Activated CD8-positive, alpha-beta memory T cell treated with anti-CD3 and anti-CD28 coated beads for 1 hour (primary cell): ENCODE measurements around the gene SOX2.

Source experiments
- DNase-seq, 2 donors: peaks; one replicate each; pipeline ENCODE4 v3.0.0-alpha.2; 2020; ENCODE audit warnings: low read depth in 1 of 2; ENCODE audit errors: extremely low read depth in 1 of 2

SOX2 gene

DNA sequence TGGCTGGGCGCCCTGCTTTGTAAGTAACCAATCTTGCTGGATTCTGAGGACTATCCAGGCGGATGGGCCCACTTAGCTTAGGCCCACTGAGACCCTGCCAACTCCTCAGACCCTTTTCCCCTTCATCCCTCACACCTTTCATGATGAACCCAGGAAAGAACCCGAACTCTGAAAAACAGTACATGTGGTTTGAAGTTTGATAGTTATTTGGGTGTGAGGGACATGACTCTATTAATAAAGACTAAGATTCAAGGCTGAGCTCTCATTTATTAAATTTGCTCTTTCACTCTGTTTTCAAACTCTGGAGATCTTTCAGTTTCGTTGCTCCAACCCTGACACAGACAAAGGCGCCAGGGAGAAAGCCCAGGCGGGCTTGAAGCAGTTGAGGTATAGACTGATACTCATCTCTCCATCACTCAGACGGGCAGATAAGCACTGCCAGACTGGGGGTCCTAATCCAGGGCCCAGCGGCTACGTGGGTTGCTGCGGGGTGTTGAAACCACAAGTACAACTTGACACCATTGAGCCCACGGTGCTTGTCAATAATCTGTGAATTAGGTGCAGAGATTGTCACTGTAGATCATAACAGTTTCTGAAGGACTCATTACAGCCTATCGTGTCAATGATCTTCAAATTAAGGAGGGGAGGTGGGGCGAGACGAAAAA is 7.2 kb upstream of the SOX2 start:
- DNase-seq, result no peak

- DNase-seq, result no peak
These were observed 6.6 kb upstream of the SOX2 start for GRCh38 chr3:181705086-181705480.

DNA sequence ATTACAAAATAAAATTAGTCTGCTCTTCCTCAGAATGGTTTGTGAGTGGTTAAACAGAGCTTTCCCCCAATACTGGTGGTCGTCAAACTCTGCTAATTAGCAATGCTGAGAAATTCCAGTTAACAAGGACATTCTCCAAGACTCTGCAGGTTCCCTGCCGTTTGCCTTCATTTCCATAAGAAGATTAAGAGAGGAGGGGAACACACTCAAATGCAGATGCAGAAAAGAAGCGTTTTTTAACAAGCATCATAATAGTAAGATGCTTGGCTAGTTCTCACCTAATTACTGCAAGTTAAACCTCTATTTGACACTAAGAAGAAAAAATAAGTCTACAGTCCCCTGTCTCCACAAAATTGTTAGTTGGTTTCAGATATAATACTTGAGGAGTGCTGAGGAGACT is 3.7 kb upstream of the SOX2 start:
- no peak for DNase-seq

GRCh38 chr3:181709537-181710279 is 2.0 kb upstream of the SOX2 start:
- peak; percentile 4 to 45 for DNase-seq

GRCh38 chr3:181710345-181711291 is 1.1 kb upstream of the SOX2 start:
- DNase-seq, result no peak

GRCh38 chr3:181712226-181712552 is 464 bp downstream of the SOX2 start:
- DNase-seq, result no peak

DNA sequence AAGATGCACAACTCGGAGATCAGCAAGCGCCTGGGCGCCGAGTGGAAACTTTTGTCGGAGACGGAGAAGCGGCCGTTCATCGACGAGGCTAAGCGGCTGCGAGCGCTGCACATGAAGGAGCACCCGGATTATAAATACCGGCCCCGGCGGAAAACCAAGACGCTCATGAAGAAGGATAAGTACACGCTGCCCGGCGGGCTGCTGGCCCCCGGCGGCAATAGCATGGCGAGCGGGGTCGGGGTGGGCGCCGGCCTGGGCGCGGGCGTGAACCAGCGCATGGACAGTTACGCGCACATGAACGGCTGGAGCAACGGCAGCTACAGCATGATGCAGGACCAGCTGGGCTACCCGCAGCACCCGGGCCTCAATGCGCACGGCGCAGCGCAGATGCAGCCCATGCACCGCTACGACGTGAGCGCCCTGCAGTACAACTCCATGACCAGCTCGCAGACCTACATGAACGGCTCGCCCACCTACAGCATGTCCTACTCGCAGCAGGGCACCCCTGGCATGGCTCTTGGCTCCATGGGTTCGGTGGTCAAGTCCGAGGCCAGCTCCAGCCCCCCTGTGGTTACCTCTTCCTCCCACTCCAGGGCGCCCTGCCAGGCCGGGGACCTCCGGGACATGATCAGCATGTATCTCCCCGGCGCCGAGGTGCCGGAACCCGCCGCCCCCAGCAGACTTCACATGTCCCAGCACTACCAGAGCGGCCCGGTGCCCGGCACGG is 991 bp downstream of the SOX2 start:
- DNase-seq, result no peak

DNA sequence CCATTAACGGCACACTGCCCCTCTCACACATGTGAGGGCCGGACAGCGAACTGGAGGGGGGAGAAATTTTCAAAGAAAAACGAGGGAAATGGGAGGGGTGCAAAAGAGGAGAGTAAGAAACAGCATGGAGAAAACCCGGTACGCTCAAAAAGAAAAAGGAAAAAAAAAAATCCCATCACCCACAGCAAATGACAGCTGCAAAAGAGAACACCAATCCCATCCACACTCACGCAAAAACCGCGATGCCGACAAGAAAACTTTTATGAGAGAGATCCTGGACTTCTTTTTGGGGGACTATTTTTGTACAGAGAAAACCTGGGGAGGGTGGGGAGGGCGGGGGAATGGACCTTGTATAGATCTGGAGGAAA is 1.5 kb downstream of the SOX2 start:
- no peak for DNase-seq

- DNase-seq, result no peak
These were observed 2.2 kb downstream of the SOX2 start for GRCh38 chr3:181713676-181714612.

DNA sequence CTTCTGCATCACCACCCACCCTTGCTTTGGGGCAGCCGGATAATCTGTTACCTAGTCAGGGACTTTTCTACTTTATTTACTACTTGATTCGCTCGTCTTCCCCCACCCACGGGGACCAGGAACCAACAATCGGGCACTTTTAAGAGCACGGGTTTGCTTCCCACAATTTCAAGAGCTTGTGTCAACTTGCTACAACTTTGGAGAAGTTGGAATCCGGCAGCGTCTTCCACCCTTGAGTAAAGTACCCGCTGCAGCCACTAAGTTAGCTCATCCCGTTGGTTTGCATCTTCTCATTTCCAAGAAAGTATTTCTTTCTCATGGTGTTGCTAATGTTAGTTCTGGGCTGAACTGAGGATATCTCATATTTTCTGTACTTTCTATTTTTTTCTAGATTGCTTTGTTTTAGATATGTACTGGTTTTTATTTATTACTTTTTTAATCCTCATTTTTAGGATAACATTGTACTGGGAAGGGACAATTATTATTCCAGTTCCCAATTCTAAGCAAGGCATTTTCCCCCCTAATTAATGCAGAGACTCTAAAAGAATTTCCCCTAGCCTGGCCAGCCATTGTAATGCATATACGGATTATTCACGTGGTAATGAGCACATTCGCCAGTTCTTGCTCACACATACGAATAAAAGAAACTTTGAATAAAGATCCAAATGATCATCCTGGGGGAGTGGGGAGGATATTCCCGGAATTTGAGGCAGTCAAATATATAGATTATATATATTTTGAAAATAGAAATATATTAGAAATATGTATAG is 4.0 kb downstream of the SOX2 start:
- no peak for DNase-seq

- no peak for DNase-seq
These were observed 5.2 kb downstream of the SOX2 start for GRCh38 chr3:181716966-181717365.

DNA sequence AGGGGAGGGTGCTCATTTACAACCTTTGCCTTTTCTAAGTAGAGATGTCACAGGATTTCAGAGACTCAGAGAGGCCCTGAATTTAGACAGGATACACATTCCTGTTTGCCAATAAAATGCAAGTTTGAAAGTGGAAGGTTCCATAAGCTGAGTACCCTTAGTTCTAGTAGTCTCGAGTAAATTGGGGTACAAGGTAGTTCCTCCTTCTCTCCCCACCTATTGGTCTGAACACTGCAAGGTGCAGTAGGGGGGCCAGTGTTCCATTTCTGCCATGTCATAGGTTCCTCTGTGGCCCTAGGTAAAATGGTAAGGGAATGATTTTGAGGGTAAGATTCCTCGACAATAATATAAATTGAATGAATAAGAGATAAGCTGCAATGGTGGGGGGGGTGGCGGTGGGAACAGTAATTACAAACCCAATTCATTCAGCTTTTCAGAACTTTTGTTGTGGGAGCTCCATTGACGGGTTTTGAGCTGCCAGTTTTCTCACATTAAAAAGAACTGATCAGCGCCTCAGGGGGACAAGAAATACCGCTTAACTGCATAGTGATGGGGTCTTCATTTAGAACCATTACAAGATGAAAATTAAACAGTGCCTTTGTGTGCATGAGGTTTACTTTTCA is 5.9 kb downstream of the SOX2 start:
- no peak for DNase-seq

- no peak for DNase-seq
These were observed 6.6 kb downstream of the SOX2 start for GRCh38 chr3:181718369-181718768.

DNA sequence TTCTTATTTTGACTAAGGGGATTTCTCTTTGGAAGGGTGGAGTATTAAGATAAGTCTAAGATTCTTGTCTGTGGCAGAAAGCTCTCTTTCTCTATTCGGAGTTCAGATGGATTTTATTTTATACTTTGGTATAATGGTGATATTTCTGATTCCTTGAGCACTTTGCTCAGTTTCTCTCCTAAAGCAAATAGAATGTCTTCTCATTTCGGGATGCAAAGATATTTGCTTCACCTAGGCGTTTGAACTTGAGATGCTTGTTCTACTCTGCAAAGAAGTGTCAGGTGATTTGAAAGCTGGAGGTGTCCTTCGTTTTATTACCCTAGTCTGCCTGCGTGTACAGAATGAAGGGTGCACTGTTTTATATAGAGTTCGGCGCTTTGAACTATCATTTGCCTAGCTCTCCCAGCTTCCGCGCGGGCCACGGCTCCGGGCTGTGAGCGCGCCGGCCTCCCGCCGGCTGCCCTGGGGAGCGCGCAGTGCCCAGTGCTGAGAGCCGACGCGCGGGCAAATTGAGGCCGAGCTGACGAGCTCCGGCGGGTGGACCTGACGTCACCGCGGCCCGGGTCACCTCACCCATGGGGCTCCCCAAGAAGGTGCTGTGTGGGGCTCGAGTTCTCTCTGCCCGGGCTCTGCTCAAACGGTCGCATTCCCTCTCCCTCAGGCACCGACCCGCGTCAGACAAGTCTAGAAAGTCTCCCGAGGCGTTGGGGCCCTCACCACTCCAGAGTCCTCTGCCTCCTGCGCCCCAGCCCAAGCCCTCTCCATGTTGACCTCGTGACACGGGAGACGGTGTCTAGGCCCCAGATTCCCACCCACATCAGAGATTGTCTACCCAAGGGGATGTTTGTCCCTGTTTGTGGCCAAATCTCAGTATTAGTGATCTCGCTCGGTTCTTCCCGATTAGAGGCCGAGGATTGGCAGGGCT is 7.5 kb downstream of the SOX2 start:
- no peak for DNase-seq

- no peak for DNase-seq
These were observed 8.4 kb downstream of the SOX2 start for GRCh38 chr3:181719991-181720680.

GRCh38 chr3:181721046-181721875 is 9.5 kb downstream of the SOX2 start:
- DNase-seq, result no peak
